A549 (cell line): ENCODE data around the gene PIGN. TPM values are rescaled to one million over a fixed set of nuclear protein-coding genes. Genes with fewer than 3 reads are reported as not detected.

Experiments used
- ATAC-seq, 2 experiments: fragments of 200-7000 bp in 1 of 2; fragments of >200 bp in 1 of 2; cut with Nextera tagmentation in 1 of 2; cut with Tn5 transposase in 1 of 2; 3 replicates each; pipeline versions ENCODE4 v1.8.0 to v1.9.1; 2018 to 2020; ENCODE audit warnings: mild to moderate bottlenecking in 1 of 2, moderate library complexity in 1 of 2
- CTCF ChIA-PET: fragments of 300-600 bp; sonication (Branson Sonifier 250); formaldehyde crosslinking; extraction: SDS; loops from one replicate; lab custom pipeline; 2021; ENCODE audit warnings: antibody characterized with exemption, inconsistent platforms; lab: Yijun Ruan, JAX
- POLR2A ChIA-PET: fragments of 350-600 bp; formaldehyde crosslinking; extraction: SDS; loops from one replicate; lab custom pipeline; 2021; ENCODE audit warnings: antibody characterized with exemption, inconsistent platforms; lab: Yijun Ruan, JAX
- DNase-seq, 2 experiments: peaks; one replicate each; pipeline versions ENCODE4 v3.0.0 to v3.0.0-alpha.2; 2011 to 2016; ENCODE audit warnings: low read depth in 1 of 2, low spot score in 1 of 2
- FAIRE-seq: peaks from 2 replicates; lab custom pipeline; 2011; peaks lifted over from hg19 to GRCh38; lab: Jason Lieb, UNC
- H3K27ac ChIP-seq, 2 experiments: fragments of >200 bp; sonication (Bioruptor Twin); formaldehyde crosslinking; 3 replicates each; pipeline ENCODE4 v1.5.1; 2016 to 2017
- H3K4me1 ChIP-seq: fragments of >200 bp; sonication (Bioruptor Twin); formaldehyde crosslinking; 3 replicates; pipeline ENCODE4 v1.6.1; 2016
- H3K4me2 ChIP-seq: fragments of >200 bp; sonication (Bioruptor Twin); formaldehyde crosslinking; 3 replicates; pipeline ENCODE4 v1.6.1; 2016
- H3K4me3 ChIP-seq: fragments of >200 bp; sonication (Bioruptor Twin); formaldehyde crosslinking; 3 replicates; pipeline ENCODE4 v1.5.1; 2016
- H3K9me3 ChIP-seq: fragments of >200 bp; sonication (Bioruptor Twin); formaldehyde crosslinking; 3 replicates; pipeline ENCODE4 v1.6.1; 2016
- CEBPB ChIP-seq, 2 experiments: fragments of >200 bp in 1 of 2; sonication (Bioruptor Twin) in 1 of 2; formaldehyde crosslinking in 1 of 2; IDR thresholded peaks; 2 replicates each; pipeline ENCODE4 v1.6.1; 2012 to 2016
- CHD4 ChIP-seq: fragments of 200-600 bp; sonication (generic); IDR thresholded peaks from 2 replicates; pipeline ENCODE4 v1.6.1; 2016; ENCODE audit warnings: antibody characterized with exemption, mild to moderate bottlenecking, borderline replicate concordance
- EHF ChIP-seq: fragments of 250-450 bp; sonication (Bioruptor Pico); IDR thresholded peaks from 2 replicates; pipeline ENCODE4 v1.5.0; 2020; ENCODE audit warnings: mild to moderate bottlenecking
- EHMT2 ChIP-seq: fragments of 200-600 bp; sonication (generic); IDR thresholded peaks from 2 replicates; pipeline ENCODE4 v1.6.1; 2016; ENCODE audit warnings: antibody characterized with exemption, low read depth, mild to moderate bottlenecking, moderate library complexity
- ESRRA ChIP-seq: fragments of 150-350 bp; IDR thresholded peaks from 2 replicates; pipeline ENCODE4 v1.6.1; 2014; ENCODE audit warnings: mild to moderate bottlenecking, low read length, borderline replicate concordance
- FOSL2 ChIP-seq, 2 experiments: fragments of 450-650 bp in 1 of 2; fragments of >200 bp in 1 of 2; sonication (Bioruptor Twin) in 1 of 2; formaldehyde crosslinking; IDR thresholded peaks; 2 replicates each; pipeline versions ENCODE4 v1.5.0 to v1.6.1; 2016 to 2020; ENCODE audit warnings: mild to moderate bottlenecking in 1 of 2, moderate library complexity in 1 of 2
- FOXS1 ChIP-seq: fragments of 250-450 bp; sonication (Bioruptor Pico); IDR thresholded peaks from 2 replicates; pipeline ENCODE4 v1.5.0; 2020; ENCODE audit warnings: mild to moderate bottlenecking, moderate library complexity
- GATA3 ChIP-seq: IDR thresholded peaks from 2 replicates; pipeline ENCODE4 v1.6.1; 2012; ENCODE audit warnings: borderline replicate concordance
- HDAC2 ChIP-seq: fragments of 200-600 bp; sonication (generic); IDR thresholded peaks from 2 replicates; pipeline ENCODE4 v1.6.1; 2016
- HES2 ChIP-seq: fragments of >200 bp; sonication (Bioruptor Twin); formaldehyde crosslinking; IDR thresholded peaks from 2 replicates; pipeline ENCODE4 v1.6.1; 2016
- HOXB13 ChIP-seq: fragments of 250-450 bp; sonication (Bioruptor Pico); IDR thresholded peaks from 2 replicates; pipeline ENCODE4 v1.5.0; 2020; ENCODE audit warnings: low read depth, mild to moderate bottlenecking, moderate library complexity
- KDM1A ChIP-seq: fragments of 200-600 bp; sonication (generic); IDR thresholded peaks from 2 replicates; pipeline ENCODE4 v1.6.1; 2016; ENCODE audit warnings: low read depth, mild to moderate bottlenecking
- KDM5A ChIP-seq: fragments of 200-600 bp; sonication (generic); IDR thresholded peaks from 2 replicates; pipeline ENCODE4 v1.6.1; 2016; ENCODE audit warnings: antibody characterized with exemption, mild to moderate bottlenecking
- MAX ChIP-seq: IDR thresholded peaks from 2 replicates; pipeline ENCODE4 v1.6.1; 2012
- MAZ ChIP-seq: fragments of 150-350 bp; IDR thresholded peaks from 2 replicates; pipeline ENCODE4 v1.6.1; 2014; ENCODE audit warnings: antibody characterized with exemption, low read depth, low read length, borderline replicate concordance
- MYC ChIP-seq: IDR thresholded peaks from 2 replicates; pipeline ENCODE4 v1.6.1; 2012; ENCODE audit warnings: mild to moderate bottlenecking, inconsistent platforms, low read length, improper control_type of control experiment, borderline replicate concordance
- NFE2L2 ChIP-seq: fragments of 150-350 bp; conservative IDR thresholded peaks from 2 replicates; pipeline ENCODE4 v1.6.1; 2014; ENCODE audit warnings: low read length
- RAD21 ChIP-seq, 2 experiments: fragments of >200 bp in 1 of 2; sonication (Bioruptor Twin) in 1 of 2; formaldehyde crosslinking in 1 of 2; IDR thresholded peaks in 1 of 2; conservative IDR thresholded peaks in 1 of 2; 2 replicates in 1 of 2; 3 replicates in 1 of 2; pipeline ENCODE4 v1.6.1; 2012 to 2018; ENCODE audit warnings: inconsistent platforms in 1 of 2
- RCOR1 ChIP-seq: fragments of 150-350 bp; IDR thresholded peaks from 2 replicates; pipeline ENCODE4 v1.6.1; 2014; ENCODE audit warnings: antibody characterized with exemption, low read length, low read depth
- RFX5 ChIP-seq: fragments of 450-650 bp; IDR thresholded peaks from 2 replicates; pipeline ENCODE4 v1.7.1; 2014; ENCODE audit warnings: antibody characterized with exemption, mild to moderate bottlenecking, moderate library complexity
- RNF2 ChIP-seq: fragments of 200-600 bp; sonication (generic); IDR thresholded peaks from 2 replicates; pipeline ENCODE4 v1.6.1; 2016; ENCODE audit warnings: low read depth, mild to moderate bottlenecking, antibody characterized with exemption, moderate library complexity, borderline replicate concordance
- SMC3 ChIP-seq: fragments of >200 bp; sonication (Bioruptor Twin); formaldehyde crosslinking; IDR thresholded peaks from 3 replicates; pipeline ENCODE4 v1.6.1; 2018; ENCODE audit warnings: inconsistent platforms
- SREBF2 ChIP-seq: fragments of 450-650 bp; IDR thresholded peaks from 2 replicates; pipeline ENCODE4 v1.6.1; 2014; ENCODE audit warnings: mild to moderate bottlenecking, moderate library complexity
- TP53 ChIP-seq: fragments of 250-450 bp; sonication (Bioruptor Pico); IDR thresholded peaks from 2 replicates; pipeline ENCODE4 v1.5.0; 2021; ENCODE audit warnings: mild to moderate bottlenecking, moderate library complexity
- ZC3H11A ChIP-seq: fragments of 450-650 bp; IDR thresholded peaks from 2 replicates; pipeline ENCODE4 v1.6.1; 2014; ENCODE audit warnings: antibody characterized with exemption, mild to moderate bottlenecking
- ZNF302 ChIP-seq: fragments of 250-450 bp; sonication (Bioruptor Pico); IDR thresholded peaks from 2 replicates; pipeline ENCODE4 v1.9.0; 2021; ENCODE audit warnings: inconsistent platforms, mild to moderate bottlenecking, moderate library complexity
- WGBS: methylation state at CpG from one replicate; pipeline ENCODE4 v1.1.6; 2017; ENCODE audit errors: missing lambda C conversion rate; 5-methylcytosine and 5-hydroxymethylcytosine counted together
- polyA plus RNA-seq, 4 experiments: library from polyadenylated mRNA; depleted of rRNA in 3 of 4; stranded (reverse); fragments of >200 nt; fragmentation: RNase III in 1 of 4; extraction: RNeasy Plus Mini Kit Qiagen cat#74134 plus additional on column Dnase treatment in 1 of 4; gene quantifications; 2 replicates in 3 of 4; 3 replicates in 1 of 4; pipeline ENCODE4 v1.2.3, GENCODE V29; 2011 to 2017
- TF ChIP-seq, protein P1 (sequence below): fragments of 450-650 bp; IDR thresholded peaks from 2 replicates; pipeline ENCODE4 v1.6.1; 2014; ENCODE audit warnings: antibody characterized with exemption
- TF ChIP-seq, protein P2 (sequence below): fragments of >200 bp; sonication (Bioruptor Twin); formaldehyde crosslinking; IDR thresholded peaks from 3 replicates; pipeline ENCODE4 v1.5.1; 2016

Gene PIGN
- polyA plus RNA-seq, 2 of the 4 experiments (the other 2 are of a cell fraction): 12.9 to 37.0 TPM

DNA sequence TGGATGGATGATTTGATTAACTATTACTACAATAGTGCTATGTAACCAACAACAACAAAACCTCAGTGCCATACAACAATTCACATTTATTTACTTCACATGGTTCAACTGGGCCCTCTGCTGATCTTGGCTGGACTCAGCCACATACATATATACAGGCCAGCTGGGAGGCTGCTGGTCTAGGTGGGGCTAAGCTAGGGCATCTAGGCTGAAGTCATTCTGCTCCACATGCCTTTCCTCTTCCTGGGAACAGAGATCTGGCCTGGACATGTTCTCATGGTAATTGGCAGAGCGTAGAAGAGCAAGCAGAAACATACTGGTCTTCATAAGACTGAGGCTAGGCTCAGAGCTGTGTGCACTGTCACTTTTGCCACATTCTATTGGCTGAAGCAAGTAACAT lies 191.2 kb downstream of the PIGN start:
- Histone ChIP-seq H3K9me3 (no peaks in the 10 kb centered on the region), H3K4me2 (no peak overlapping the region), H3K4me1 (no peaks in the 10 kb centered on the region), H3K4me3 (no peak overlapping the region), H3K27ac (no peak overlapping the region)
- ATAC-seq: no peak
- CTCF ChIA-PET: no interaction called here
- no peak for FAIRE-seq
- no peak for DNase-seq
- TF ChIP-seq FOXS1 (CRISPR knock-in tag): no peak
- no peak for TF ChIP-seq NFE2L2
- no peak for TF ChIP-seq RAD21 (conservative IDR thresholded peaks at IDR 0.05 in 1 of 2, IDR thresholded peaks at IDR 0.05 in 1 of 2)
- TF ChIP-seq MAX: no peak
- POLR2A ChIA-PET: no interaction called here
- WGBS: no CpG with 5 or more reads among the region's 1 CpG

DNA sequence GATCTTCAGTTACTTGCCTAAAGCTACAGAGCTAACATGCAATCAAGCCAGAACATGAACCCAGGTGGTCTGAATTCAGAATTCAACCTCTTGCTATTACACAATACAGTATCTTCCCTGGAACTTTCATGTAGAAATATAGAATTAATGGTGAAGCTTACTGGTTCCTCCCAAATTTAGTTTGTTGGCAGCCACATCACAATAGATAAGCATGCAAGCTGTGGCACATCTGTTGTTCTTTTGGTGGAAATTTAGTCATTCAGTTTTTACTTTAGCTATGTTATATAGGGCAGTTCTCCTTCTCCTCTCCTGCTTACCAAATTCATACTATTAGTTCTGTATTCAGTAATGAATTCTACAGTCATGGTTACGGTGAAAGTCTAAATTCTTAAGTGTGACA lies 193.0 kb downstream of the PIGN start:
- CTCF ChIA-PET: no interaction called here
- no peak overlapping the region for H3K4me2 ChIP-seq
- H3K27ac ChIP-seq: no peak overlapping the region

DNA sequence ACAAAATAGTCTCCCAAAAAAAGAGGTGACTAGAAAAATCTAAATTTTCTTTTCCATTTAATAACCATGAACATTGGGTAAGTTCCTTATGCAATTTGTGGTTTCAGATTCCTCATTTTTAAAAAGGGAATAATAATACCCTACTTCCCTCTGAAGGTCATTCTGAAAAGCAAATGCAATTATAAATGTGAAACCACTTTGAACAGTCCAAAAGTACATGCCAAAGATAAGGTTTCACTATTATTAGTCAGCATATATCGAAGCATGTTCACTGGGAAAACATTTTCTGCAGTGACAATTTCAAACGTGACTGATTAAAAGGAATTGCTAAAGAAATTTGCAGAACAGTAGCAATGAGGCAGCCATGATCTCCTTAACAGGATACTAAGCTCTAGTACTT lies 193.9 kb downstream of the PIGN start:
- FAIRE-seq: no peak
- no peaks in the 10 kb centered on the region for H3K9me3 ChIP-seq
- no peaks in the 10 kb centered on the region for H3K4me1 ChIP-seq
- H3K4me3 ChIP-seq: no peak overlapping the region
- ChIA-PET CTCF (no interaction called here), POLR2A (no interaction called here)
- 0% methylated on average over 2 of the region's 2 CpGs for WGBS
- no peak for ATAC-seq
- no peak overlapping the region for H3K4me2 ChIP-seq
- no peak overlapping the region for H3K27ac ChIP-seq
- TF ChIP-seq RCOR1: no peak
- no peak for TF ChIP-seq ZC3H11A
- no peak for TF ChIP-seq MYC
- TF ChIP-seq EHMT2: no peak
- no peak for TF ChIP-seq KDM1A
- no peak for TF ChIP-seq RFX5
- TF ChIP-seq SREBF2: no peak
- TF ChIP-seq FOXS1 (CRISPR knock-in tag): no peak
- TF ChIP-seq, protein P1, sequence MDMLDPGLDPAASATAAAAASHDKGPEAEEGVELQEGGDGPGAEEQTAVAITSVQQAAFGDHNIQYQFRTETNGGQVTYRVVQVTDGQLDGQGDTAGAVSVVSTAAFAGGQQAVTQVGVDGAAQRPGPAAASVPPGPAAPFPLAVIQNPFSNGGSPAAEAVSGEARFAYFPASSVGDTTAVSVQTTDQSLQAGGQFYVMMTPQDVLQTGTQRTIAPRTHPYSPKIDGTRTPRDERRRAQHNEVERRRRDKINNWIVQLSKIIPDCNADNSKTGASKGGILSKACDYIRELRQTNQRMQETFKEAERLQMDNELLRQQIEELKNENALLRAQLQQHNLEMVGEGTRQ: no peak
- TF ChIP-seq HOXB13 (CRISPR knock-in tag): no peak
- no peak for TF ChIP-seq EHF (CRISPR knock-in tag)
- no peak for TF ChIP-seq SMC3
- TF ChIP-seq TP53 (CRISPR knock-in tag): no peak
- TF ChIP-seq, protein P2, sequence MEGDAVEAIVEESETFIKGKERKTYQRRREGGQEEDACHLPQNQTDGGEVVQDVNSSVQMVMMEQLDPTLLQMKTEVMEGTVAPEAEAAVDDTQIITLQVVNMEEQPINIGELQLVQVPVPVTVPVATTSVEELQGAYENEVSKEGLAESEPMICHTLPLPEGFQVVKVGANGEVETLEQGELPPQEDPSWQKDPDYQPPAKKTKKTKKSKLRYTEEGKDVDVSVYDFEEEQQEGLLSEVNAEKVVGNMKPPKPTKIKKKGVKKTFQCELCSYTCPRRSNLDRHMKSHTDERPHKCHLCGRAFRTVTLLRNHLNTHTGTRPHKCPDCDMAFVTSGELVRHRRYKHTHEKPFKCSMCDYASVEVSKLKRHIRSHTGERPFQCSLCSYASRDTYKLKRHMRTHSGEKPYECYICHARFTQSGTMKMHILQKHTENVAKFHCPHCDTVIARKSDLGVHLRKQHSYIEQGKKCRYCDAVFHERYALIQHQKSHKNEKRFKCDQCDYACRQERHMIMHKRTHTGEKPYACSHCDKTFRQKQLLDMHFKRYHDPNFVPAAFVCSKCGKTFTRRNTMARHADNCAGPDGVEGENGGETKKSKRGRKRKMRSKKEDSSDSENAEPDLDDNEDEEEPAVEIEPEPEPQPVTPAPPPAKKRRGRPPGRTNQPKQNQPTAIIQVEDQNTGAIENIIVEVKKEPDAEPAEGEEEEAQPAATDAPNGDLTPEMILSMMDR: no peak
- no peak for TF ChIP-seq CEBPB (IDR thresholded peaks at IDR 0.05)
- no peak for TF ChIP-seq CHD4
- no peak for TF ChIP-seq ZNF302 (CRISPR knock-in tag)
- TF ChIP-seq ESRRA: no peak
- no peak for TF ChIP-seq HES2
- no peak for TF ChIP-seq MAZ
- DNase-seq: no peak

More for the DNA sequence above, 193.0 kb downstream of the PIGN start:
- Histone ChIP-seq H3K9me3 (no peaks in the 10 kb centered on the region), H3K4me3 (no peak overlapping the region), H3K4me1 (no peaks in the 10 kb centered on the region)
- 87% methylated on average over 1 of the region's 1 CpG for WGBS
- TF ChIP-seq GATA3 (no peak), SMC3 (no peak), FOSL2 (IDR thresholded peaks at IDR 0.05) (no peak), FOSL2 (CRISPR knock-in tag; IDR thresholded peaks at IDR 0.05) (no peak), KDM5A (no peak), RNF2 (no peak), MYC (no peak), RFX5 (no peak), HDAC2 (no peak), HES2 (no peak)
- ATAC-seq: no peak
- no peak for FAIRE-seq
- POLR2A ChIA-PET: no interaction called here
- no peak for DNase-seq
